Measurements from ENCODE around the gene UQCRQ. TPM values are rescaled to one million over a fixed set of nuclear protein-coding genes. Genes with fewer than 3 reads are reported as not detected.

UQCRQ gene
- total RNA-seq, 3 donors from 2014 or later (not counting 1 experiment from before 2014, with no cell fraction given), result 114 to 116 (median 115) TPM

- Mint-ChIP-seq H3K27me3 (ENCODE audit: low read depth in 2 of 2) (no peaks in the 10 kb centered on the region), H3K4me1 (peaks cover 0 to 5% of the 10 kb centered on the region in 2 donors), H3K4me3 (no peak overlapping the region), H3K27ac (peak overlapping the region; percentile 43 to 70), H3K9me3 (no peaks in the 10 kb centered on the region), H3K36me3 (peaks cover 22% of the 10 kb centered on the region)
- no peaks in the 10 kb centered on the region for H3K4me1 ChIP-seq (ENCODE audit: control insufficient read depth, insufficient read depth, low read length)
- ATAC-seq (peak; percentile 73 to 74 (median 73)), DNase-seq (peak in 1 of 2 donors; percentile 68)
- WGBS (ENCODE audit: insufficient coverage), result 44% methylated on average over 2 of the region's 2 CpGs
- no peak overlapping the region for H3K27ac ChIP-seq (ENCODE audit: low read length)
- TF ChIP-seq, protein P1, sequence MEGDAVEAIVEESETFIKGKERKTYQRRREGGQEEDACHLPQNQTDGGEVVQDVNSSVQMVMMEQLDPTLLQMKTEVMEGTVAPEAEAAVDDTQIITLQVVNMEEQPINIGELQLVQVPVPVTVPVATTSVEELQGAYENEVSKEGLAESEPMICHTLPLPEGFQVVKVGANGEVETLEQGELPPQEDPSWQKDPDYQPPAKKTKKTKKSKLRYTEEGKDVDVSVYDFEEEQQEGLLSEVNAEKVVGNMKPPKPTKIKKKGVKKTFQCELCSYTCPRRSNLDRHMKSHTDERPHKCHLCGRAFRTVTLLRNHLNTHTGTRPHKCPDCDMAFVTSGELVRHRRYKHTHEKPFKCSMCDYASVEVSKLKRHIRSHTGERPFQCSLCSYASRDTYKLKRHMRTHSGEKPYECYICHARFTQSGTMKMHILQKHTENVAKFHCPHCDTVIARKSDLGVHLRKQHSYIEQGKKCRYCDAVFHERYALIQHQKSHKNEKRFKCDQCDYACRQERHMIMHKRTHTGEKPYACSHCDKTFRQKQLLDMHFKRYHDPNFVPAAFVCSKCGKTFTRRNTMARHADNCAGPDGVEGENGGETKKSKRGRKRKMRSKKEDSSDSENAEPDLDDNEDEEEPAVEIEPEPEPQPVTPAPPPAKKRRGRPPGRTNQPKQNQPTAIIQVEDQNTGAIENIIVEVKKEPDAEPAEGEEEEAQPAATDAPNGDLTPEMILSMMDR (IDR thresholded peaks at IDR 0.05), result peak; percentile 44
- H3K27me3 ChIP-seq (ENCODE audit: control insufficient read depth, insufficient read depth, low read length), result no peaks in the 10 kb centered on the region
- H3K36me3 ChIP-seq (ENCODE audit: control insufficient read depth, insufficient read depth, low read length), result peaks cover 69% of the 10 kb centered on the region
- intact Hi-C loops (cut with micrococcal nuclease), result loop anchor here (1.0 kb wide), 2 partner anchors 53 to 498 kb away; partner anchors contain the start of gene SHROOM1
- no peaks in the 10 kb centered on the region for H3K9me3 ChIP-seq (ENCODE audit: control insufficient read depth, insufficient read depth, low read length)
- H3K4me3 ChIP-seq (ENCODE audit: low read length), result no peak overlapping the region
These were observed 16.9 kb downstream of the UQCRQ start for GRCh38 chr5:132883261-132883834.

DNA sequence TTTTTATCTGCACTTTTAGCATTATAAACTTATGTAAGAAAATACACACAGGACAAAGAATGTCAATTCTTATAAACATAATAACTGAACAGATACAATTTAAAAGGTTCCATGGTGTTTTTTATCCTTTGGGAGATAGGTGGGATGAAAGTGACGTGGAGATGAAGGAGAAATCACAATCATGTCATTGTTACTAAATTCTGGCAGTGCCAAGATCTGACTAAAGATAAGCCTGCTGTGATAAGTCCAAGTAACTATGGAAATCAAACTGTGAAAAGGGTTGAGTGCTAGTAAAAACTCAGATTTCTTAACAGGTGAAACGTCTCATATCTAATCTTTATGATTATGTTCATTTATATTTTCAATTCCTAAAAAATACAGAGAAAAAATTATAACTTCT lies 18.1 kb downstream of the UQCRQ start:
- H3K36me3 ChIP-seq (ENCODE audit: control insufficient read depth, insufficient read depth, low read length), result peaks cover 73% of the 10 kb centered on the region
- no peaks in the 10 kb centered on the region for H3K9me3 Mint-ChIP-seq
- H3K36me3 Mint-ChIP-seq, result peaks cover 22% of the 10 kb centered on the region
- H3K4me1 ChIP-seq (ENCODE audit: control insufficient read depth, insufficient read depth, low read length), result no peaks in the 10 kb centered on the region
- intact Hi-C loops (cut with micrococcal nuclease), result no loop called here
- ATAC-seq, result no peak
- H3K4me1 Mint-ChIP-seq, result peaks cover 0 to 5% of the 10 kb centered on the region in 2 donors
- TF ChIP-seq, protein P1 (IDR thresholded peaks at IDR 0.05), result no peak
- no peak overlapping the region for H3K4me3 ChIP-seq (ENCODE audit: low read length)
- H3K4me3 Mint-ChIP-seq, result no peak overlapping the region
- WGBS (ENCODE audit: insufficient coverage), result 100% methylated on average over 1 of the region's 2 CpGs
- no peak for DNase-seq
- no peaks in the 10 kb centered on the region for H3K27me3 Mint-ChIP-seq (ENCODE audit: low read depth in 2 of 2)
- no peaks in the 10 kb centered on the region for H3K9me3 ChIP-seq (ENCODE audit: control insufficient read depth, insufficient read depth, low read length)
- H3K27me3 ChIP-seq (ENCODE audit: control insufficient read depth, insufficient read depth, low read length), result no peaks in the 10 kb centered on the region
- H3K27ac Mint-ChIP-seq, result no peak overlapping the region
- H3K27ac ChIP-seq (ENCODE audit: low read length), result no peak overlapping the region

- Mint-ChIP-seq H3K36me3 (peaks cover 22% of the 10 kb centered on the region), H3K9me3 (no peaks in the 10 kb centered on the region), H3K4me1 (peaks cover 0 to 5% of the 10 kb centered on the region in 2 donors), H3K27me3 (ENCODE audit: low read depth in 2 of 2) (no peaks in the 10 kb centered on the region), H3K4me3 (no peak overlapping the region), H3K27ac (peak overlapping the region in 1 of 2 donors; percentile 35)
- ATAC-seq, result no peak
- Histone ChIP-seq H3K4me1 (ENCODE audit: control insufficient read depth, insufficient read depth, low read length) (no peaks in the 10 kb centered on the region), H3K36me3 (ENCODE audit: control insufficient read depth, insufficient read depth, low read length) (peaks cover 66% of the 10 kb centered on the region), H3K4me3 (ENCODE audit: low read length) (no peak overlapping the region), H3K9me3 (ENCODE audit: control insufficient read depth, insufficient read depth, low read length) (no peaks in the 10 kb centered on the region), H3K27ac (ENCODE audit: low read length) (no peak overlapping the region), H3K27me3 (ENCODE audit: control insufficient read depth, insufficient read depth, low read length) (no peaks in the 10 kb centered on the region)
- intact Hi-C loops (cut with micrococcal nuclease), result no loop called here
- TF ChIP-seq, protein P1 (IDR thresholded peaks at IDR 0.05), result no peak
- no peak for DNase-seq
- WGBS (ENCODE audit: insufficient coverage), result 94% methylated on average over 11 of the region's 11 CpGs
These were observed 19.8 kb downstream of the UQCRQ start for GRCh38 chr5:132886064-132886823.
